Central memory CD4-positive, alpha-beta T cell (primary cell): Measurements from ENCODE around the gene FBXL7.

ENCODE experiments used
- DNase-seq: peaks from one replicate; pipeline ENCODE4 v3.0.0; 2022

Gene FBXL7

GRCh38 chr5:15966651-15967050 is 466.7 kb downstream of the FBXL7 start:
- no peak for DNase-seq

- DNase-seq: no peak
Measured at GRCh38 chr5:15968993-15969392, 469.0 kb downstream of the FBXL7 start.

GRCh38 chr5:15977851-15978250 is 477.9 kb downstream of the FBXL7 start:
- no peak for DNase-seq

GRCh38 chr5:15980835-15981234 is 480.9 kb downstream of the FBXL7 start:
- no peak for DNase-seq

- DNase-seq: no peak
Measured at GRCh38 chr5:15983392-15983791, 483.4 kb downstream of the FBXL7 start.
